ENCODE data around the gene QSER1. TPM values are rescaled to one million over a fixed set of nuclear protein-coding genes. Genes with fewer than 3 reads are reported as not detected.
"Not testable (repeated sequence)": the region's sequence is repeated elsewhere in the genome, so short reads cannot be mapped to it uniquely, and the experiment has no call there.

Gene QSER1
- total and polyA plus RNA-seq, 4 experiments from 2014 or later = 0.18 to 13.0 (median 6.5) TPM

- no peak overlapping the region for H3K4me3 ChIP-seq (ENCODE audit: low read length in 2 of 2)
- intact Hi-C loops (cut with micrococcal nuclease) = no loop called here
- Mint-ChIP-seq H3K4me1 (no peaks in the 10 kb centered on the region), H3K27ac (no peak overlapping the region), H3K4me3 (no peak overlapping the region), H3K27me3 (peaks cover 8 to 10% of the 10 kb centered on the region in 2 donors), H3K9me3 (no peaks in the 10 kb centered on the region), H3K36me3 (no peaks in the 10 kb centered on the region)
- H3K27me3 ChIP-seq (ENCODE audit: insufficient read depth, low read length) = no peaks in the 10 kb centered on the region
- H3K36me3 ChIP-seq (ENCODE audit: insufficient read depth, low read length) = no peaks in the 10 kb centered on the region
- H3K27ac ChIP-seq (ENCODE audit: low read depth, low read length) = no peak overlapping the region
- ChIA-PET CTCF (ENCODE audit: partially characterized antibody) (no interaction called here), POLR2A (ENCODE audit: partially characterized antibody) (no interaction called here)
- no peaks in the 10 kb centered on the region for H3K4me1 ChIP-seq (ENCODE audit: insufficient read depth, low read length)
- no peak for DNase-seq
- no peaks in the 10 kb centered on the region for H3K9me3 ChIP-seq (ENCODE audit: control insufficient read depth in 1 of 2, low read length in 2 of 2)
Measured at GRCh38 chr11:32858731-32859130, 33.9 kb upstream of the QSER1 start.

GRCh38 chr11:32861850-32862577 lies 30.6 kb upstream of the QSER1 start:
- Histone ChIP-seq H3K36me3 (ENCODE audit: insufficient read depth, low read length) (no peaks in the 10 kb centered on the region), H3K27me3 (ENCODE audit: insufficient read depth, low read length) (no peaks in the 10 kb centered on the region), H3K4me3 (ENCODE audit: low read length in 2 of 2) (no peak overlapping the region), H3K9me3 (ENCODE audit: control insufficient read depth in 1 of 2, low read length in 2 of 2) (no peaks in the 10 kb centered on the region), H3K27ac (ENCODE audit: low read depth, low read length) (no peak overlapping the region), H3K4me1 (ENCODE audit: insufficient read depth, low read length) (no peaks in the 10 kb centered on the region)
- ChIA-PET POLR2A (ENCODE audit: partially characterized antibody) (no interaction called here), CTCF (ENCODE audit: partially characterized antibody) (no interaction called here)
- Mint-ChIP-seq H3K27ac (no peak overlapping the region), H3K27me3 (peaks cover 13 to 18% of the 10 kb centered on the region in 2 donors), H3K4me3 (no peak overlapping the region), H3K9me3 (peaks cover 0 to 2% (median 0%) of the 10 kb centered on the region in 8 donors), H3K36me3 (no peaks in the 10 kb centered on the region), H3K4me1 (no peaks in the 10 kb centered on the region)
- DNase-seq = no peak
- intact Hi-C loops (cut with micrococcal nuclease) = no loop called here

GRCh38 chr11:32864555-32864954 lies 28.1 kb upstream of the QSER1 start:
- intact Hi-C loops (cut with micrococcal nuclease) = no loop called here
- H3K27ac ChIP-seq (ENCODE audit: low read depth, low read length) = no peak overlapping the region
- Mint-ChIP-seq H3K9me3 (peaks cover 0 to 10% (median 6%) of the 10 kb centered on the region in 8 donors), H3K4me1 (no peaks in the 10 kb centered on the region), H3K27me3 (peaks cover 13 to 15% of the 10 kb centered on the region in 2 donors), H3K4me3 (no peak overlapping the region), H3K27ac (no peak overlapping the region), H3K36me3 (no peaks in the 10 kb centered on the region)
- no peaks in the 10 kb centered on the region for H3K4me1 ChIP-seq (ENCODE audit: insufficient read depth, low read length)
- H3K27me3 ChIP-seq (ENCODE audit: insufficient read depth, low read length) = no peaks in the 10 kb centered on the region
- H3K36me3 ChIP-seq (ENCODE audit: insufficient read depth, low read length) = no peaks in the 10 kb centered on the region
- ChIA-PET POLR2A (ENCODE audit: partially characterized antibody) (no interaction called here), CTCF (ENCODE audit: partially characterized antibody) (no interaction called here)
- no peak for DNase-seq
- H3K9me3 ChIP-seq (ENCODE audit: control insufficient read depth in 1 of 2, low read length in 2 of 2) = no peaks in the 10 kb centered on the region
- H3K4me3 ChIP-seq (ENCODE audit: low read length in 2 of 2) = no peak overlapping the region

- Mint-ChIP-seq H3K27me3 (peaks cover 8 to 11% of the 10 kb centered on the region in 2 donors), H3K9me3 (peaks cover 3 to 12% (median 6%) of the 10 kb centered on the region in 8 donors)
- H3K27ac ChIP-seq (ENCODE audit: low read depth, low read length); H3K4me3 ChIP-seq (ENCODE audit: low read length in 2 of 2); H3K36me3 ChIP-seq (ENCODE audit: insufficient read depth, low read length); H3K4me1 Mint-ChIP-seq; H3K9me3 ChIP-seq (ENCODE audit: control insufficient read depth in 1 of 2, low read length in 2 of 2); H3K4me1 ChIP-seq (ENCODE audit: insufficient read depth, low read length); intact Hi-C loops (cut with micrococcal nuclease); H3K27ac Mint-ChIP-seq; H3K27me3 ChIP-seq (ENCODE audit: insufficient read depth, low read length); H3K4me3 Mint-ChIP-seq; H3K36me3 Mint-ChIP-seq; DNase-seq; POLR2A ChIA-PET (ENCODE audit: partially characterized antibody): not testable (repeated sequence)
- CTCF ChIA-PET (ENCODE audit: partially characterized antibody) = interaction anchor here (1.1 kb wide), 1 partner anchor 197 kb away, joined by 3 read pairs; no protein-coding TSS in a partner anchor
Measured at GRCh38 chr11:32868752-32869151, 23.9 kb upstream of the QSER1 start.

GRCh38 chr11:32870676-32871075 lies 21.9 kb upstream of the QSER1 start:
- Histone ChIP-seq H3K9me3 (ENCODE audit: control insufficient read depth in 1 of 2, low read length in 2 of 2) (no peaks in the 10 kb centered on the region), H3K36me3 (ENCODE audit: insufficient read depth, low read length) (no peaks in the 10 kb centered on the region), H3K4me1 (ENCODE audit: insufficient read depth, low read length) (no peaks in the 10 kb centered on the region), H3K27ac (ENCODE audit: low read depth, low read length) (no peak overlapping the region), H3K27me3 (ENCODE audit: insufficient read depth, low read length) (no peaks in the 10 kb centered on the region), H3K4me3 (ENCODE audit: low read length in 2 of 2) (no peak overlapping the region)
- Mint-ChIP-seq H3K36me3 (no peaks in the 10 kb centered on the region), H3K4me1 (no peaks in the 10 kb centered on the region), H3K27me3 (peaks cover 5 to 14% of the 10 kb centered on the region in 2 donors), H3K9me3 (peaks cover 3 to 12% (median 6%) of the 10 kb centered on the region in 8 donors), H3K4me3 (no peak overlapping the region), H3K27ac (peak overlapping the region in 1 of 7 donors; percentile 44)
- DNase-seq = peak in 3 of 5 donors; percentile 4 to 15 (median 4)
- intact Hi-C loops (cut with micrococcal nuclease) = loop anchor here (5.0 kb wide), 1 partner anchor 197 kb away; no protein-coding TSS in a partner anchor
- ChIA-PET CTCF (ENCODE audit: partially characterized antibody) (interaction anchor here (0.7 kb wide), 2 partner anchors 13 to 17 kb away, joined by 3 to 4 read pairs; no protein-coding TSS in a partner anchor), POLR2A (ENCODE audit: partially characterized antibody) (no interaction called here)

- CTCF ChIA-PET (ENCODE audit: partially characterized antibody) = no interaction called here
- POLR2A ChIA-PET (ENCODE audit: partially characterized antibody) = no interaction called here
Measured at GRCh38 chr11:32874132-32874531, 18.5 kb upstream of the QSER1 start.

GRCh38 chr11:32881286-32881685 lies 11.3 kb upstream of the QSER1 start:
- ChIA-PET CTCF (ENCODE audit: partially characterized antibody) (no interaction called here), POLR2A (ENCODE audit: partially characterized antibody) (no interaction called here)
- no peaks in the 10 kb centered on the region for H3K9me3 Mint-ChIP-seq
- Histone ChIP-seq H3K27ac (ENCODE audit: low read depth, low read length) (no peak overlapping the region), H3K4me1 (ENCODE audit: insufficient read depth, low read length) (no peaks in the 10 kb centered on the region), H3K27me3 (ENCODE audit: insufficient read depth, low read length) (no peaks in the 10 kb centered on the region), H3K9me3 (ENCODE audit: control insufficient read depth in 1 of 2, low read length in 2 of 2) (no peaks in the 10 kb centered on the region), H3K36me3 (ENCODE audit: insufficient read depth, low read length) (no peaks in the 10 kb centered on the region), H3K4me3 (ENCODE audit: low read length in 2 of 2) (no peak overlapping the region)
- H3K4me3 Mint-ChIP-seq = peak overlapping the region in 1 of 8 donors; percentile 15
- intact Hi-C loops (cut with micrococcal nuclease) = no loop called here
- H3K4me1 Mint-ChIP-seq = no peaks in the 10 kb centered on the region
- H3K36me3 Mint-ChIP-seq = no peaks in the 10 kb centered on the region
- DNase-seq = no peak
- H3K27me3 Mint-ChIP-seq = peaks cover 2 to 4% of the 10 kb centered on the region in 2 donors
- H3K27ac Mint-ChIP-seq = peak overlapping the region in 2 of 7 donors; percentile 7 to 58

More at GRCh38 chr11:32874132-32874531, 18.5 kb upstream of the QSER1 start:
- Histone ChIP-seq H3K36me3 (ENCODE audit: insufficient read depth, low read length) (no peaks in the 10 kb centered on the region), H3K27ac (ENCODE audit: low read depth, low read length) (no peak overlapping the region), H3K9me3 (ENCODE audit: control insufficient read depth in 1 of 2, low read length in 2 of 2) (no peaks in the 10 kb centered on the region), H3K4me1 (ENCODE audit: insufficient read depth, low read length) (no peaks in the 10 kb centered on the region), H3K27me3 (ENCODE audit: insufficient read depth, low read length) (no peaks in the 10 kb centered on the region), H3K4me3 (ENCODE audit: low read length in 2 of 2) (no peak overlapping the region)
- peaks cover 6 to 11% of the 10 kb centered on the region in 2 donors for H3K27me3 Mint-ChIP-seq
- H3K4me1 Mint-ChIP-seq = no peaks in the 10 kb centered on the region
- no peak for DNase-seq
- H3K27ac Mint-ChIP-seq = no peak overlapping the region
- peaks cover 0 to 5% (median 1%) of the 10 kb centered on the region in 8 donors for H3K9me3 Mint-ChIP-seq
- H3K36me3 Mint-ChIP-seq = no peaks in the 10 kb centered on the region
- H3K4me3 Mint-ChIP-seq = no peak overlapping the region
- intact Hi-C loops (cut with micrococcal nuclease) = loop anchor here (5.0 kb wide), 1 partner anchor 193 kb away; no protein-coding TSS in a partner anchor

Measured in CD4-positive, alpha-beta memory T cell (primary cell).